ENCODE results near the gene PLA1A. TPM values are rescaled to one million over a fixed set of nuclear protein-coding genes. Genes with fewer than 3 reads are reported as not detected.
"Not testable (repeated sequence)": the region's sequence is repeated elsewhere in the genome, so short reads cannot be mapped to it uniquely, and the experiment has no call there.

PLA1A gene
- total and polyA plus RNA-seq, 8 donors = 0.95 to 3.6 (median 1.3) TPM

DNA sequence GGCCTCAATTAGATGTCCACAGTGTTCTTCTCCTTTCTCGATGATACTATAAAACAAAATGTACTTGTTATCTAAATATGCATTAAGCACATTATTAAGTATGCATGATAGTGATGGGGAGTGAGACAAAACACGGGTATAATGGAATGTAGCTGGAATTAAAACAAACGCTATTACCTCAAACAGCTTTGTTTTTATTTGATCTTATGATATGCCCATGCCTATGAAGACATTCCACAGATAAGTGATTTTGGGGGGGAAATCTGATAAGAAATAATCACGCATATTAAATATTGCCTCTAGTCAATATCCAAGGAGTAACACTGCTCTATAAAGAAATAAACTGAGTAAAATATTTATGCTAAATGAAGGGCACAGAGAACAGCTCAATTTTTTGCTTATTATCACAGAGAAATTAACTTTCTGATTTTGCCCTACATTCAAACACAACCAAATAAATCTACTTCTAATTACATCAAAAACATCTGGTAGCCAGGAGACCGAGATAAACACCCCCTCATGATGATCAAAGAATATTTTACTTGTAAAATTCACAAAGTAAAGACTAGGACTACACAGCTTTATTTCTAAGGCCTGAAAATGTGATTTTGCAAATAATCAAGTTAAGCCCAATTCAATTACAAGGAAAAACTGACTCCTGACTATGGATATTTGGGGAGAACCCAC, 77.6 kb downstream of the PLA1A start:
- Histone ChIP-seq H3K27me3 (no peaks in the 10 kb centered on the region), H3K9me3 (no peaks in the 10 kb centered on the region), H3K27ac (no peak overlapping the region), H3K4me3 (peak overlapping the region in 2 of 4 donors; percentile 70 to 79), H3K4me1 (peaks cover 5 to 16% (median 13%) of the 10 kb centered on the region in 3 donors), H3K36me3 (peaks cover 0 to 9% (median 0%) of the 10 kb centered on the region in 3 donors)
- intact Hi-C loops (cut with DNase I) = no loop called here
- DNase-seq (no peak), FAIRE-seq (no peak), ATAC-seq (no peak)
- TF ChIP-seq CTCF (IDR thresholded peaks at IDR 0.05) = no peak
- 65 to 77% methylated on average over 5 of the region's 5 CpGs for WGBS, 2 donors

- TF ChIP-seq CTCF (IDR thresholded peaks at IDR 0.05) = no peak
- intact Hi-C loops (cut with DNase I) = no loop called here
- WGBS, 2 donors = 3 to 11% methylated on average over 1 of the region's 1 CpG
- Histone ChIP-seq H3K27ac (peak overlapping the region in 1 of 4 donors; percentile 81), H3K36me3 (peaks cover 0 to 9% (median 0%) of the 10 kb centered on the region in 3 donors), H3K4me1 (peaks cover 5 to 16% (median 13%) of the 10 kb centered on the region in 3 donors), H3K4me3 (peak overlapping the region; percentile 44 to 82 (median 74)), H3K27me3 (no peaks in the 10 kb centered on the region), H3K9me3 (no peaks in the 10 kb centered on the region)
- DNase-seq = no peak
- FAIRE-seq = no peak
- no peak for ATAC-seq
Observed at GRCh38 chr3:119676020-119676419, 78.3 kb downstream of the PLA1A start.

DNA sequence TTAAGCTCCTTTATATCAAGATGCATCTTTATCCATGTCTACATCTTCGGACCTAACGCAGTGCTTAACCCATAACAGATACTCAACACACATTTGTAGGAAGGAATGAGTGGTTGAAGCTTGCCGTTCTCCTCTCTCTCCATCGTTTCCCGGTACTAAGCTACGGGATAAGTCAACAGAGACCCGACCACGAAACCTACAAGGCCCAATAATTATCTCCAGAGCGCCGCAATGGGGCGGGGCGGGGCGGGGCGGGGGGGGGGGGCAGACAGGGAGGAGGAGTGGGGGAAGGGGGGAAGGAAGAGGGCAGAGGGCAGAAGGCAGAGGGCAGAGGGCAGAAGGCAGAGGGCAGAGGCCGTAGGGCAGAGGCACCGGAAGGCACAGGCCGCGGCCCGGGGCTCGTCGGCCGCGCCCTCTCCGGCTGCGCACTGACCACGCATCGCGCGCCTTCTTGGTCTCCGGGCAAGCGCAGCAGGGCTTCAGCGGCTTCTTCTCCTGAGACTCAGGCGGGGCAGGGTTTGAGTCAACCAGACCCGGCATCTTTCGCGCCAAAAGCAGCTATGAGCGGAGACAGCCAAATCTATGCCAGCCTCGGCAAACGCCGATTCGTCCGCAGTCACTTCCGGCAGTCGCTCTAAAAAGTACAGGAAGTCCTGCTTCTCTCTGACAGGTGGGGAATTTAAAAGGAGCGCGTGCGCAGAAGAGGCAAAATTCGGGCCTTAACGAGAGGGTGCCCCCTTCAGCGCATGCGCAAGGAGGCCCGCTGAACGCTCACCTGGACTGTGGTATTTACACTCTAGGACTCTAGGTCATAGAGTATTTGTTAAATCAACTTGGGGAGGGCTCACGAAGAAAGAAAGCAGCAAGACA, 79.3 kb downstream of the PLA1A start, which contains the start of gene COX17:
TSS of gene COX17 (minus strand) at position 636 of the 870 bp plus-strand sequence. CDS start at position 540, 96 bp downstream.
- H3K4me1 ChIP-seq = peaks cover 5 to 16% (median 13%) of the 10 kb centered on the region in 3 donors
- DNase-seq (peak; percentile 97 to 99 (median 97)), ATAC-seq (peak; percentile 91 to 98 (median 96)), FAIRE-seq (peak; percentile 49)
- 1% methylated on average over 53 of the region's 54 CpGs for WGBS, 2 donors
- TF ChIP-seq CTCF (IDR thresholded peaks at IDR 0.05) = no peak
- intact Hi-C loops (cut with DNase I) = no loop called here
- no peaks in the 10 kb centered on the region for H3K9me3 ChIP-seq
- peak within 1 kb of the TSS; percentile 65 to 85 (median 77) for H3K27ac ChIP-seq
- H3K27me3 ChIP-seq = no peaks in the 10 kb centered on the region
- peak within 1 kb of the TSS; percentile 44 to 82 (median 74) for H3K4me3 ChIP-seq
- peaks cover 0 to 5% (median 0%) of the 10 kb centered on the region in 3 donors for H3K36me3 ChIP-seq

- H3K27ac ChIP-seq = peak overlapping the region in 3 of 4 donors; percentile 35 to 85 (median 81)
- H3K9me3 ChIP-seq = no peaks in the 10 kb centered on the region
- H3K36me3 ChIP-seq = no peaks in the 10 kb centered on the region
- WGBS, 2 donors = 5 to 10% methylated on average over 6 of the region's 6 CpGs
- no peak for TF ChIP-seq CTCF (IDR thresholded peaks at IDR 0.05)
- FAIRE-seq (no peak), ATAC-seq (no peak), DNase-seq (no peak)
- intact Hi-C loops (cut with DNase I) = no loop called here
- H3K4me3 ChIP-seq = peak overlapping the region; percentile 44 to 82 (median 74)
- H3K4me1 ChIP-seq = peaks cover 5 to 16% (median 13%) of the 10 kb centered on the region in 3 donors
- H3K27me3 ChIP-seq = no peaks in the 10 kb centered on the region
Observed at GRCh38 chr3:119677641-119677934, 79.9 kb downstream of the PLA1A start.

GRCh38 chr3:119678209-119678608, 80.5 kb downstream of the PLA1A start:
- intact Hi-C loops (cut with DNase I); H3K27ac ChIP-seq; H3K36me3 ChIP-seq; FAIRE-seq; DNase-seq; H3K27me3 ChIP-seq; H3K4me3 ChIP-seq; ATAC-seq; H3K9me3 ChIP-seq: not testable (repeated sequence)
- peaks cover 5 to 16% (median 13%) of the 10 kb centered on the region in 3 donors for H3K4me1 ChIP-seq
- WGBS, 2 donors = 93 to 94% methylated on average over 10 of the region's 10 CpGs
